HepG2 (cell line): ENCODE measurements around the gene COX10. TPM values are rescaled to one million over a fixed set of nuclear protein-coding genes. Genes with fewer than 3 reads are reported as not detected.

ENCODE experiments used
- ATAC-seq: fragments of 200-7000 bp; cut with Tn5 transposase; 3 replicates; pipeline ENCODE4 v1.9.1; 2020; ENCODE audit warnings: mild to moderate bottlenecking, moderate library complexity
- BruUV-seq: library from RNA; stranded (reverse); fragments of 400-500 nt; replicated peaks from 2 replicates; lab custom pipeline; 2021; lab: Mats Ljungman, UMichigan
- CTCF ChIA-PET: fragments of 300-600 bp; formaldehyde crosslinking; extraction: SDS; loops from one replicate; lab custom pipeline; 2021; ENCODE audit warnings: low total read pairs, inconsistent platforms, low intra/inter-chr PET ratio; lab: Yijun Ruan, JAX
- POLR2A ChIA-PET: fragments of 350-600 bp; sonication (Branson Sonifier 250); formaldehyde crosslinking; loops from one replicate; lab custom pipeline; 2020; ENCODE audit warnings: antibody characterized with exemption, inconsistent platforms; lab: Yijun Ruan, JAX
- DNase-seq: peaks from one replicate; pipeline ENCODE4 v3.0.0-alpha.2; 2015; ENCODE audit warnings: low spot score
- FAIRE-seq: peaks from 3 replicates; lab custom pipeline; 2011; peaks lifted over from hg19 to GRCh38; lab: Jason Lieb, UNC
- H2AFZ ChIP-seq: one replicate; pipeline ENCODE4 v1.6.1; 2011; ENCODE audit warnings: low read length, inconsistent platforms
- H3K27ac ChIP-seq: fragments of 300-600 bp; 3 replicates; pipeline ENCODE4 v1.8.0; 2011; ENCODE audit warnings: mixed run types, mild to moderate bottlenecking, mixed read lengths, low read length, inconsistent platforms; ENCODE audit not compliant: insufficient read depth; ENCODE audit errors: extremely low read length
- H3K27me3 ChIP-seq, 2 experiments: fragments of 200-600 bp in 1 of 2; 2 replicates in 1 of 2; 3 replicates in 1 of 2; pipeline versions ENCODE4 v1.6.0 to v1.8.0; 2011; ENCODE audit warnings: low read length in 2 of 2, mild to moderate bottlenecking in 2 of 2, moderate library complexity in 2 of 2, inconsistent platforms in 1 of 2; ENCODE audit not compliant: insufficient read depth in 2 of 2, control insufficient read depth in 1 of 2
- H3K36me3 ChIP-seq, 2 experiments: fragments of 200-600 bp in 1 of 2; replicated peaks in 1 of 2; 2 replicates in 1 of 2; 3 replicates in 1 of 2; pipeline versions ENCODE4 v1.5.1 to v1.8.0; 2011; ENCODE audit warnings: low read length in 2 of 2, inconsistent platforms in 1 of 2; ENCODE audit not compliant: insufficient read depth in 2 of 2, control insufficient read depth in 1 of 2
- H3K4me1 ChIP-seq: 2 replicates; pipeline ENCODE4 v1.5.1; 2012; ENCODE audit warnings: low read length, inconsistent platforms; ENCODE audit not compliant: insufficient read depth
- H3K4me2 ChIP-seq: 2 replicates; pipeline ENCODE4 v1.6.0; 2011; ENCODE audit warnings: low read depth, low read length, inconsistent platforms
- H3K4me3 ChIP-seq, 3 experiments: fragments of 200-600 bp in 1 of 3; sonication (generic), shearing (Covaris generic) in 1 of 3; replicated peaks in 1 of 3; 2 replicates each; pipeline ENCODE4 v1.5.1; 2011 to 2016; ENCODE audit warnings: low read length in 3 of 3, inconsistent platforms in 2 of 3, low read depth in 2 of 3, mild to moderate bottlenecking in 2 of 3, control low read depth in 1 of 3, mixed read lengths in 1 of 3; ENCODE audit not compliant: insufficient read depth in 1 of 3
- H3K79me2 ChIP-seq: one replicate; pipeline ENCODE4 v1.6.1; 2011; ENCODE audit warnings: low read length, inconsistent platforms; ENCODE audit not compliant: insufficient read depth
- H3K9ac ChIP-seq: 2 replicates; pipeline ENCODE4 v1.6.0; 2011; ENCODE audit warnings: mild to moderate bottlenecking, low read depth, low read length, inconsistent platforms; ENCODE audit not compliant: insufficient read depth
- H3K9me3 ChIP-seq: 2 replicates; pipeline ENCODE4 v1.5.1; 2012; ENCODE audit warnings: mild to moderate bottlenecking, low read length
- H4K20me1 ChIP-seq: 2 replicates; pipeline ENCODE4 v1.6.0; 2011; ENCODE audit warnings: inconsistent platforms, mild to moderate bottlenecking, low read length, moderate library complexity; ENCODE audit not compliant: insufficient read depth
- ADNP ChIP-seq: sonication (generic); formaldehyde crosslinking; IDR thresholded peaks from 2 replicates; pipeline ENCODE4 v1.4.0; 2020; ENCODE audit warnings: missing genetic modification reagents
- E2F5 ChIP-seq: sonication (generic); formaldehyde crosslinking; conservative IDR thresholded peaks from 2 replicates; pipeline ENCODE4 v1.4.0; 2020; ENCODE audit warnings: missing genetic modification reagents
- FUBP1 ChIP-seq: sonication (generic); formaldehyde crosslinking; IDR thresholded peaks from 2 replicates; pipeline ENCODE4 v1.5.1; 2020; ENCODE audit warnings: missing genetic modification reagents, mild to moderate bottlenecking, borderline replicate concordance
- ISX ChIP-seq: sonication (generic); formaldehyde crosslinking; conservative IDR thresholded peaks from 2 replicates; pipeline ENCODE4 v1.5.0; 2020; ENCODE audit warnings: missing genetic modification reagents
- JDP2 ChIP-seq: sonication (generic); formaldehyde crosslinking; IDR thresholded peaks from 2 replicates; pipeline ENCODE4 v1.8.1; 2022; ENCODE audit warnings: missing genetic modification reagents, borderline replicate concordance
- MBNL3 ChIP-seq: fragments of 250-450 bp; sonication (Bioruptor Pico); conservative IDR thresholded peaks from 2 replicates; pipeline ENCODE4 v1.8.0; 2022; ENCODE audit warnings: mild to moderate bottlenecking, inconsistent platforms
- MYPOP ChIP-seq: sonication (generic); formaldehyde crosslinking; IDR thresholded peaks from 2 replicates; pipeline ENCODE4 v1.8.1; 2023; ENCODE audit warnings: mild to moderate bottlenecking, moderate library complexity, missing genetic modification reagents
- ZNF367 ChIP-seq: sonication (generic); formaldehyde crosslinking; IDR thresholded peaks from 2 replicates; pipeline ENCODE4 v1.4.0; 2020; ENCODE audit warnings: missing genetic modification reagents, borderline replicate concordance
- ZNF605 ChIP-seq: sonication (generic); formaldehyde crosslinking; IDR thresholded peaks from 2 replicates; pipeline ENCODE4 v1.8.0; 2022; ENCODE audit warnings: mild to moderate bottlenecking, missing genetic modification reagents
- WGBS: methylation state at CpG from one replicate; pipeline ENCODE4 v1.1.6; 2017; ENCODE audit warnings: low lambda C conversion rate; 5-methylcytosine and 5-hydroxymethylcytosine counted together
- in situ Hi-C: cut with HindIII; loops from 2 replicates; pipeline ENCODE4 v1.10.0; 2017; ENCODE audit warnings: low pct_unique_long_range_greater_than_20kb; ENCODE audit not compliant: extremely low pct_ligation_motif_present
- intact Hi-C: fragments of 100-400 bp; cut with micrococcal nuclease; formaldehyde crosslinking; loops from one replicate; pipeline ENCODE4 v1.10.0; 2022; ENCODE audit not compliant: unreplicated experiment
- polyA plus RNA-seq, 8 experiments: library from polyadenylated mRNA; depleted of rRNA in 3 of 8; stranded (reverse) in 7 of 8; unstranded in 1 of 8; fragments of >200 nt; fragmentation: Illumina TruSeq in 4 of 8; extraction: Trizol in 4 of 8; gene quantifications; 2 replicates each; pipeline versions ENCODE4 v1.2.1 to v1.2.3, GENCODE V29; 2011 to 2016; ENCODE audit warnings: low read depth in 4 of 8, missing spikeins in 1 of 8, mixed read lengths in 1 of 8; ENCODE audit not compliant: insufficient read depth in 1 of 8
- total RNA-seq, 5 experiments: library from RNA; depleted of rRNA; stranded (reverse); fragments of >200 nt; fragmentation: Illumina TruSeq; extraction: Trizol; gene quantifications; 2 replicates each; pipeline ENCODE4 v1.2.3, GENCODE V29; 2016; ENCODE audit warnings: low read depth in 1 of 5
- TF ChIP-seq, protein P1 (sequence below), 2 experiments: sonication (generic) in 1 of 2; formaldehyde crosslinking in 1 of 2; IDR thresholded peaks; 2 replicates each; pipeline versions ENCODE4 v1.4.0 to v1.6.1; 2016 to 2020; ENCODE audit warnings: borderline replicate concordance in 1 of 2, low read depth in 1 of 2, mild to moderate bottlenecking in 1 of 2, missing genetic modification reagents in 1 of 2
- TF ChIP-seq, protein P2 (sequence below), 2 experiments: sonication (generic) in 1 of 2; formaldehyde crosslinking in 1 of 2; IDR thresholded peaks; 2 replicates each; pipeline versions ENCODE4 v1.4.0 to v1.6.1; 2018 to 2020; ENCODE audit warnings: missing genetic modification reagents in 2 of 2, borderline replicate concordance in 1 of 2, low read depth in 1 of 2, mild to moderate bottlenecking in 1 of 2, missing biosample characterization in 1 of 2
- TF ChIP-seq, protein P3 (sequence below): sonication (generic); IDR thresholded peaks from 2 replicates; pipeline ENCODE4 v1.6.1; 2016; ENCODE audit warnings: low read depth, borderline replicate concordance

Gene COX10
- total and polyA plus RNA-seq, 2 of the 13 experiments (the other 11 are each of a cell fraction or from before 2014, with no cell fraction given): 13.9 to 20.1 TPM

DNA sequence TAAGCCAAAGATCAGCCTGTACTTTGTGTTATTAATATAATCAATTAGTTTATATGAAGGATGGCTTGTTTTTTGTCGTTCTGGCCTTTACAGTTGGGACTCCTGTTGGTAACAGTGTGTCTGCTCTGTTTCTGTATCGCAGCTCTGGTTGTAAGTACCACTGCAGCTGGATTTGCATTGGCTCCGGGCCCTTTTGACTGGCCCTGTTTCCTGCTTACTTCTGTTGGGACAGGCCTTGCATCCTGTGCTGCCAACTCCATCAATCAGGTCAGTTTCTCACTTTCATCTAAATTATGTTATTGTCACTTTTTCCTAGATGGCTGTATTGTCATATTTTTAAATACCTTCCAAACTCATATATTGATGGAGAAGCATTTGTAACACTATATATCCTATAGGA is 32.7 kb downstream of the COX10 start:
- peaks cover 3 to 13% of the 10 kb centered on the region in 2 experiments for H3K36me3 ChIP-seq
- no peaks in the 10 kb centered on the region for H3K4me1 ChIP-seq
- H3K27ac ChIP-seq: no peak overlapping the region
- DNase-seq (no peak), FAIRE-seq (no peak), ATAC-seq (no peak)
- CTCF ChIA-PET: no interaction called here
- H3K27me3 ChIP-seq: no peaks in the 10 kb centered on the region
- H3K4me3 ChIP-seq: no peak overlapping the region
- intact Hi-C loops (no loop called here), in situ Hi-C loops (no loop called here)
- BruUV-seq: no TSS peak
- no peak overlapping the region for H3K9ac ChIP-seq
- H4K20me1 ChIP-seq: no peaks in the 10 kb centered on the region
- 93% methylated on average over 3 of the region's 3 CpGs for WGBS
- H3K4me2 ChIP-seq: no peak overlapping the region
- H2AFZ ChIP-seq: no peak overlapping the region
- POLR2A ChIA-PET: no interaction called here
- H3K9me3 ChIP-seq: no peaks in the 10 kb centered on the region
- no peaks in the 10 kb centered on the region for H3K79me2 ChIP-seq
- no peak for TF ChIP-seq ADNP (CRISPR knock-in tag)
- no peak for TF ChIP-seq ZNF605 (CRISPR knock-in tag)
- no peak for TF ChIP-seq E2F5 (CRISPR knock-in tag)
- TF ChIP-seq, protein P1, sequence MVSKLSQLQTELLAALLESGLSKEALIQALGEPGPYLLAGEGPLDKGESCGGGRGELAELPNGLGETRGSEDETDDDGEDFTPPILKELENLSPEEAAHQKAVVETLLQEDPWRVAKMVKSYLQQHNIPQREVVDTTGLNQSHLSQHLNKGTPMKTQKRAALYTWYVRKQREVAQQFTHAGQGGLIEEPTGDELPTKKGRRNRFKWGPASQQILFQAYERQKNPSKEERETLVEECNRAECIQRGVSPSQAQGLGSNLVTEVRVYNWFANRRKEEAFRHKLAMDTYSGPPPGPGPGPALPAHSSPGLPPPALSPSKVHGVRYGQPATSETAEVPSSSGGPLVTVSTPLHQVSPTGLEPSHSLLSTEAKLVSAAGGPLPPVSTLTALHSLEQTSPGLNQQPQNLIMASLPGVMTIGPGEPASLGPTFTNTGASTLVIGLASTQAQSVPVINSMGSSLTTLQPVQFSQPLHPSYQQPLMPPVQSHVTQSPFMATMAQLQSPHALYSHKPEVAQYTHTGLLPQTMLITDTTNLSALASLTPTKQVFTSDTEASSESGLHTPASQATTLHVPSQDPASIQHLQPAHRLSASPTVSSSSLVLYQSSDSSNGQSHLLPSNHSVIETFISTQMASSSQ (IDR thresholded peaks at IDR 0.05; ENCODE audit: low read depth): no peak
- TF ChIP-seq, protein P1 (CRISPR knock-in tag; IDR thresholded peaks at IDR 0.05; ENCODE audit: borderline replicate concordance): no peak
- TF ChIP-seq ZNF367 (CRISPR knock-in tag): no peak
- no peak for TF ChIP-seq MBNL3 (CRISPR knock-in tag)
- no peak for TF ChIP-seq MYPOP (CRISPR knock-in tag)
- TF ChIP-seq ISX (CRISPR knock-in tag): no peak
- no peak for TF ChIP-seq FUBP1 (CRISPR knock-in tag)
- TF ChIP-seq, protein P2, sequence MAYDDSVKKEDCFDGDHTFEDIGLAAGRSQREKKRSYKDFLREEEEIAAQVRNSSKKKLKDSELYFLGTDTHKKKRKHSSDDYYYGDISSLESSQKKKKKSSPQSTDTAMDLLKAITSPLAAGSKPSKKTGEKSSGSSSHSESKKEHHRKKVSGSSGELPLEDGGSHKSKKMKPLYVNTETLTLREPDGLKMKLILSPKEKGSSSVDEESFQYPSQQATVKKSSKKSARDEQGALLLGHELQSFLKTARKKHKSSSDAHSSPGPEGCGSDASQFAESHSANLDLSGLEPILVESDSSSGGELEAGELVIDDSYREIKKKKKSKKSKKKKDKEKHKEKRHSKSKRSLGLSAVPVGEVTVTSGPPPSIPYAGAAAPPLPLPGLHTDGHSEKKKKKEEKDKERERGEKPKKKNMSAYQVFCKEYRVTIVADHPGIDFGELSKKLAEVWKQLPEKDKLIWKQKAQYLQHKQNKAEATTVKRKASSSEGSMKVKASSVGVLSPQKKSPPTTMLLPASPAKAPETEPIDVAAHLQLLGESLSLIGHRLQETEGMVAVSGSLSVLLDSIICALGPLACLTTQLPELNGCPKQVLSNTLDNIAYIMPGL (CRISPR knock-in tag; IDR thresholded peaks at IDR 0.05; ENCODE audit: borderline replicate concordance in 1 of 2, low read depth in 1 of 2): no peak
- no peak for TF ChIP-seq JDP2 (CRISPR knock-in tag)
- TF ChIP-seq, protein P3, sequence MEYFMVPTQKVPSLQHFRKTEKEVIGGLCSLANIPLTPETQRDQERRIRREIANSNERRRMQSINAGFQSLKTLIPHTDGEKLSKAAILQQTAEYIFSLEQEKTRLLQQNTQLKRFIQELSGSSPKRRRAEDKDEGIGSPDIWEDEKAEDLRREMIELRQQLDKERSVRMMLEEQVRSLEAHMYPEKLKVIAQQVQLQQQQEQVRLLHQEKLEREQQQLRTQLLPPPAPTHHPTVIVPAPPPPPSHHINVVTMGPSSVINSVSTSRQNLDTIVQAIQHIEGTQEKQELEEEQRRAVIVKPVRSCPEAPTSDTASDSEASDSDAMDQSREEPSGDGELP: no peak
